Stomach (tissue), 4 donors: ENCODE data around the gene WNT16.

ENCODE experiments used
- POLR2AphosphoS5 ChIP-seq, 3 donors: sonication (generic); formaldehyde crosslinking; IDR thresholded peaks; one replicate each; pipeline ENCODE4 v1.6.1; 2016; ENCODE audit warnings: antibody characterized with exemption in 3 of 3
- TF ChIP-seq, protein P1 (sequence below), 7 experiments: fragments of 450-650 bp in 4 of 7; fragments of 200-600 bp in 3 of 7; sonication (generic) in 3 of 7; IDR thresholded peaks; one replicate each; pipeline ENCODE4 v1.5.1; 2016 to 2019; ENCODE audit warnings: antibody characterized with exemption in 7 of 7, control low read depth in 2 of 7, mild to moderate bottlenecking in 1 of 7

GRCh38 chr7:121369462-121369861 is 40.7 kb downstream of the WNT16 start:
- TF ChIP-seq, protein P1, sequence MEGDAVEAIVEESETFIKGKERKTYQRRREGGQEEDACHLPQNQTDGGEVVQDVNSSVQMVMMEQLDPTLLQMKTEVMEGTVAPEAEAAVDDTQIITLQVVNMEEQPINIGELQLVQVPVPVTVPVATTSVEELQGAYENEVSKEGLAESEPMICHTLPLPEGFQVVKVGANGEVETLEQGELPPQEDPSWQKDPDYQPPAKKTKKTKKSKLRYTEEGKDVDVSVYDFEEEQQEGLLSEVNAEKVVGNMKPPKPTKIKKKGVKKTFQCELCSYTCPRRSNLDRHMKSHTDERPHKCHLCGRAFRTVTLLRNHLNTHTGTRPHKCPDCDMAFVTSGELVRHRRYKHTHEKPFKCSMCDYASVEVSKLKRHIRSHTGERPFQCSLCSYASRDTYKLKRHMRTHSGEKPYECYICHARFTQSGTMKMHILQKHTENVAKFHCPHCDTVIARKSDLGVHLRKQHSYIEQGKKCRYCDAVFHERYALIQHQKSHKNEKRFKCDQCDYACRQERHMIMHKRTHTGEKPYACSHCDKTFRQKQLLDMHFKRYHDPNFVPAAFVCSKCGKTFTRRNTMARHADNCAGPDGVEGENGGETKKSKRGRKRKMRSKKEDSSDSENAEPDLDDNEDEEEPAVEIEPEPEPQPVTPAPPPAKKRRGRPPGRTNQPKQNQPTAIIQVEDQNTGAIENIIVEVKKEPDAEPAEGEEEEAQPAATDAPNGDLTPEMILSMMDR (IDR thresholded peaks at IDR 0.05), result no peak
- TF ChIP-seq POLR2AphosphoS5 (IDR thresholded peaks at IDR 0.05), result no peak
